Hematopoietic multipotent progenitor cell treated with erythropoietin and hydrocortisone succinate and interleukin-3 and kit ligand, for 17 days (in vitro differentiated cells): Measurements from ENCODE around the gene KIF1B.

ENCODE experiments used
- DNase-seq: peaks from one replicate; pipeline ENCODE4 v3.0.0-alpha.2; 2015; ENCODE audit warnings: low spot score

The KIF1B gene, protein sequence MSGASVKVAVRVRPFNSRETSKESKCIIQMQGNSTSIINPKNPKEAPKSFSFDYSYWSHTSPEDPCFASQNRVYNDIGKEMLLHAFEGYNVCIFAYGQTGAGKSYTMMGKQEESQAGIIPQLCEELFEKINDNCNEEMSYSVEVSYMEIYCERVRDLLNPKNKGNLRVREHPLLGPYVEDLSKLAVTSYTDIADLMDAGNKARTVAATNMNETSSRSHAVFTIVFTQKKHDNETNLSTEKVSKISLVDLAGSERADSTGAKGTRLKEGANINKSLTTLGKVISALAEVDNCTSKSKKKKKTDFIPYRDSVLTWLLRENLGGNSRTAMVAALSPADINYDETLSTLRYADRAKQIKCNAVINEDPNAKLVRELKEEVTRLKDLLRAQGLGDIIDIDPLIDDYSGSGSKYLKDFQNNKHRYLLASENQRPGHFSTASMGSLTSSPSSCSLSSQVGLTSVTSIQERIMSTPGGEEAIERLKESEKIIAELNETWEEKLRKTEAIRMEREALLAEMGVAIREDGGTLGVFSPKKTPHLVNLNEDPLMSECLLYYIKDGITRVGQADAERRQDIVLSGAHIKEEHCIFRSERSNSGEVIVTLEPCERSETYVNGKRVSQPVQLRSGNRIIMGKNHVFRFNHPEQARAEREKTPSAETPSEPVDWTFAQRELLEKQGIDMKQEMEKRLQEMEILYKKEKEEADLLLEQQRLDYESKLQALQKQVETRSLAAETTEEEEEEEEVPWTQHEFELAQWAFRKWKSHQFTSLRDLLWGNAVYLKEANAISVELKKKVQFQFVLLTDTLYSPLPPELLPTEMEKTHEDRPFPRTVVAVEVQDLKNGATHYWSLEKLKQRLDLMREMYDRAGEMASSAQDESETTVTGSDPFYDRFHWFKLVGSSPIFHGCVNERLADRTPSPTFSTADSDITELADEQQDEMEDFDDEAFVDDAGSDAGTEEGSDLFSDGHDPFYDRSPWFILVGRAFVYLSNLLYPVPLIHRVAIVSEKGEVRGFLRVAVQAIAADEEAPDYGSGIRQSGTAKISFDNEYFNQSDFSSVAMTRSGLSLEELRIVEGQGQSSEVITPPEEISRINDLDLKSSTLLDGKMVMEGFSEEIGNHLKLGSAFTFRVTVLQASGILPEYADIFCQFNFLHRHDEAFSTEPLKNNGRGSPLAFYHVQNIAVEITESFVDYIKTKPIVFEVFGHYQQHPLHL (N-terminal part only)

DNA sequence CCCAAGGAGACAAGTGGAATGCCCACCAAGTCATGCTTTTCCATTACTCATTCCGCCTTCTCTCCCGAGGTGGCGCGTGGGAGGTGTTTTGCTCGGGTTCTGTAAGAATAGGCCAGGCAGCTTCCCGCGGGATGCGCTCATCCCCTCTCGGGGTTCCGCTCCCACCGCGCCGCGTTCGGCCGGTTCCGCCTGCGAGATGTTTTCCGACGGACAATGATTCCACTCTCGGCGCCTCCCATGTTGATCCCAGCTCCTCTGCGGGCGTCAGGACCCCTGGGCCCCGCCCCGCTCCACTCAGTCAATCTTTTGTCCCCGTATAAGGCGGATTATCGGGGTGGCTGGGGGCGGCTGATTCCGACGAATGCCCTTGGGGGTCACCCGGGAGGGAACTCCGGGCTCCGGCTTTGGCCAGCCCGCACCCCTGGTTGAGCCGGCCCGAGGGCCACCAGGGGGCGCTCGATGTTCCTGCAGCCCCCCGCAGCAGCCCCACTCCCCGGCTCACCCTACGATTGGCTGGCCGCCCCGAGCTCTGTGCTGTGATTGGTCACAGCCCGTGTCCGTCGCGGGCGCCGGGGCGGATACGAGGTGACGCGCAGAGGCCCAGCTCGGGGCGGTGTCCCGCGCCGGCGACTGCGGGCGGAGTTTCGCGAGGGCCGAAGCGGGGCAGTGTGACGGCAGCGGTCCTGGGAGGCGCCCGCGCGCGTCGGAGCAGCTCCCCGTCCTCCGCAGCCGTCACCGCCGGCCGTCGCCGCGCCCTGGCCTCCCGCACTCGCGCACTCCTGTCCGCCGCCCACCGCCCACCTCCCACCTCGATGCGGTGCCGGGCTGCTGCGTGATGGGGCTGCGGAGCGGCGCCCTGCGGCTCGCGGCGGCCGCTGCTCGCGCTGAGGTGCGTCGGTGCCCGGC, at the start of gene KIF1B:
TSS of gene KIF1B (plus strand) at position 666 of the 906 bp plus-strand sequence. CDS start 21,759 bp downstream, outside the sequence.
- DNase-seq = peak; percentile 97

DNA sequence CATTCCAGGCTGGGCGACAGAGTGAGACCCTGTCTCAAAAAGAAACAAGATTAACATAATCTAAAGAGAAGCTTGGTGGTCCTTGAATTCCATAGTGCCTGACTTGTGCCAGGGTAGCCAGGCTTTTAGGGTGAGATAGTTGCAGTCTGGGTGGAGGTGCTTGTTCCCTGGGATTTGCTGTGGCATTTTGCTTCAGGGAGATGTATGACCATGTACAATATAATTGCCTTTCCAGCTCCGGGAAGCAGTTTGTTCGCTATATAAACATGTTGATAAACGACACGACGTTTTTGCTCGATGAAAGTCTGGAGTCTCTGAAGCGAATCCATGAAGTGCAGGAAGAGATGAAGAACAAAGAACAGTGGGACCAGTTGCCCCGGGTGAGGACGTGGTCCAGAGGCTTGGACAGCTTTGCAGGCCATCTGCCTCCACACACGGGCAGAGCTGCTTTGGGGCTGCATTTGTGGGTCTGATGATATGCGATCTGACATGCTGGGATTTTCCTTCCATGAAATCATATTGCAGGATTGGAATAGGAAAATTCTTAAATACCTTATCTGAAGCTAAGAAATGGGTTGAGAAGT, 49.4 kb upstream of the KIF1B start:
- DNase-seq = no peak

DNA sequence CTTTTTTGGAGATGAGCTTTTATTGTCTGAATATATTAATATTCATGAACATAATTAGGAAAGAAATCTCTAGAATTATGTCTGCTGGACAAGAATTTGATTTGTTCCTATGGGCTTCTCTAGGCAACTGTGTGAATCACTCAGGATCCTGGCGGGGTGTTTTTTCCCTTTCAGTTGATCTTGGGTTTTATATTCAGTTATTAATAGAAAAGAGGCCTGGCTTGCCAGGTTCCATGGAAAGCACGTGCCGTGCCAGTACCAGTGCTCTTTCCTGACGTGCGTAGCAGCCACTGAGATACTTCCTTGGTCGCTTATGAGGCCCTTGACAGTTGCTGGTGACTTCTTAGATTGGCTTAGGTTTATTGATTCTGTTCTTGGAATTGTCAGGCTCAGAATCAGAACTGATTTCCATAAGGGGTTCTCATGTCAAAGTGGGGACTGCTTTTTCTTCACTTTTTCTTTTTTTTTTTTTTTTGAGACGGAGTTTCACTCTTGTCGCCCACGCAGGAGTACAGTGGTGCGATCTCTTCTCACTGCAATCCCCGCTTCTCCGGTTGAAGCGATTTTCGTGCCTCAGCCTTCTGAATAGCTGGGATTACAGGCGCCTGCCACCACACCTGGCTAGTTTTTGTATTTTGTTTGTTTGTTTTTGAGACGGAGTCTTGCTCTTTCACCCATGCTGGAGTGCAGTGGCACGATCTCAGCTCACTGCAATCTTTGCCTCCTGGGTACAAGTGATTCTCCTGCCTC, 48.7 kb upstream of the KIF1B start:
- no peak for DNase-seq

DNA sequence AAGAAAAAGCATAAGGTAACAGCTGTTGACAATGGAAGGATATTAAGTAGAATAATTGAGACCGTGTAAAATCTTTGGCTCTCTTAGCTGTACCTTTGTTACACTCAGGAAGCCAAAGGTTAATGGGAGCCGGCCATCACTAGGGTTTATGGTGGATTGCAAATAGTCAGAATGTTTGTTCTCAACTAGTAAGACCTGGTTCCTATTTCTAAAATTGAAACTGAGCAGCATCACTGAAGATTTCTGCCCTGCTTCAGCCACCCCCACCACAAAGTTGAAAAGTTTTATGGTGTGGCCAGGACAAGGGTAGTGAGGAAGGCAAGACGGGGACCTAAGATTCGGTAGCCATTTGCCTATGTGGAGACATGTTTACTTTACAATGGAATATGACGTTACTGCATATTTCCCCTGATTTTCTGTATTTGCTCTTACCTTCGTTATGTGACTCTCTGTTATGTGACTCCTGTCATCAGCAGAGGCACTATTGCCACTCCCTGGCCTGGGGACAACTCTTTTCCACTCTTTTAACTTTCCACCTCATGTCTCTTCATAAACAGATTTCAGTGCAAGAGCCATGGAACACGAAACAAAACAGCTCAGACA, 41.4 kb upstream of the KIF1B start:
- DNase-seq = no peak

DNA sequence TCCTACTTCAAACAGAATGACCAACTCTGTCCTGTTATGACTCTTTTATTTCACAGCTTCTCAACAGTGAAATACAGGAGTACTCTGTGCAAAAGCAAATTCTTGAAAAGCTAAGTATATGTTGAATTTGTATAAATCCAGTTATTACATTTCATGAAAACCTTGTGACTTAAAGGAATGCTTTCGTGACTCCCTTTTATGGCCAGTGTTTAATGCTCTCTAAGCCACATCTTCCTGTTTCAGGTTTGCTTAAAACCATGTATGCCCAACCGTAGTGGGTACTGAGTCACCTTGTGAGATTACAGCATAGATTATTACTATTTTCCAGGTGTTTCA, 40.2 kb upstream of the KIF1B start:
- no peak for DNase-seq

DNA sequence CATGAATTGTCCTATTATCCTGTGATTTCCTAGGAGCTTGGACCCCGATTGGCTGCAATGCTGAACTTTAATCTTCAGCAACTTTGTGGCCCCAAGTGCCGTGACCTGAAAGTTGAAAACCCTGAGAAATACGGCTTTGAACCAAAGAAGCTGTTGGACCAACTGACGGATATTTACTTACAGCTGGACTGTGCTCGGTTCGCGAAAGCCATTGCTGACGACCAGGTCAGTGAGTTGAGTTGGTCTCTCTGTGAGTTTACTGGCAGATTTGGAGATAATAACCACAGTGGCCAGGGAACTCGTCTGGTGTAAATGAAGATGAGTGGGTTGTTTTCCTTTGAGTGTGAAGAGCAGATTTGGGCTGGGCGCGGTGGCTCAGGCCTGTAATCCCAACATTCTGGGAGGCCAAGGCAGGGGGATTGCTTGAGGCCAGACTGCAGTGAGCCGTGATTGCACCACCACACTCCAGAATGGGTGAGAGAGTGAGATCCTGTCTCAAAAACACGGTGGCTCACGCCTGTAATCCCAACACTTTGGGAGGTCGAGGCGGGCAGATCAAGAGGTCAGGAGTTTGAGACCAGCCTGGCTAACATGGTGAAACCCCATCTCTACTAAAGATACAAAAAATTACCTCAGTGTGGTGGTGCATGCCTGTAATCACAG, 39.1 kb upstream of the KIF1B start:
- no peak for DNase-seq

DNA sequence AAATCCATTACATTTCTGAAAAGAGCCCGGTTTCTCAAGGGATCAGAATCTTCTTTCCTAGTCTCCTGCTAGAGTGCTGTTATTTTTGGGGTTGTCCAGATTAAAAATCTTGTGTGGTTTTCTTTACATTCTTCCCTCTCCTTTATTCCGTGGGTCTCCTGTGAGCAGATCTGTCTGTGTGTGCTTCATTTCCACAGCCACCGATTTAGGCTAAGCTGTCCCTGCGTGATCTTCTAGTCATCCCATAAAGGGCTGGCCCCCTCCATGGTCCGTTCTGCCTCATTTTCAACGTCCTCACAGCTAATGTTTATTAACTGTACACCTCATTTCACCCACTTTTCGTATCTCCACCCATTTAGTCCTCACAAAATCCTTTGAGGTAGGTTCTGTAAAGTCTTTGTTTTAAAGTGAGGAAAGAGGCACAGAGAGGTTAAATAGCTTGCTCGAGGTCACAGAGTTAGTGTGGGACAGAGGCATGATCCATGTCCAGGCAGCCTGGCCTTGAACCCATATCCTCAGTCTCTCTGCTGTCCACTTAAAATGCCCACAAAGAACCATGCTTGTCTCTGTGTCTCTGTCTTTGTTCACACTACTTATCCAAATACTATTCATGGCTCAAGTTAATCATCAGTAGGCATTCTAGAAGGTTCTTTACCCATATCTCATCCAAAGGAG, 38.2 kb upstream of the KIF1B start:
- DNase-seq = no peak

DNA sequence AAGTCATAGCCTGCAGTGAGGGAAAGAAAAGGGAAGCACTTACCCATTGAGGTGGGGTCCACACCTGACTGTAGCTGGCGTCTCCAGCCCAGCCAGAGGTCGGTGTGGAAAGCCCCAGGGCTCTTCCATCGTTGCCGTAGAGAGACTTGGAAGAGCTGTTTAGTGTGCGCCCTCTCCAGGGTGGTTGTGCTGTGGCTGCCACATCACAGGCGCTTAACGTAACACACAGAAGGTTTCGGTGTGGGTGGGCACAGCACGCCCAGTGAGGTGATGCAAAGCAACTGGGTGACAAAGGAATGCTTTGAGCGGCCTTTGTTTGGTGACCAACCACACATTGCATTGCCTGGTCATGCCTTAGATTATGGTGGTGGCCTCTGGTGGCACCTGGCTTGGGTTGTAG, 36.8 kb upstream of the KIF1B start:
- no peak for DNase-seq

DNA sequence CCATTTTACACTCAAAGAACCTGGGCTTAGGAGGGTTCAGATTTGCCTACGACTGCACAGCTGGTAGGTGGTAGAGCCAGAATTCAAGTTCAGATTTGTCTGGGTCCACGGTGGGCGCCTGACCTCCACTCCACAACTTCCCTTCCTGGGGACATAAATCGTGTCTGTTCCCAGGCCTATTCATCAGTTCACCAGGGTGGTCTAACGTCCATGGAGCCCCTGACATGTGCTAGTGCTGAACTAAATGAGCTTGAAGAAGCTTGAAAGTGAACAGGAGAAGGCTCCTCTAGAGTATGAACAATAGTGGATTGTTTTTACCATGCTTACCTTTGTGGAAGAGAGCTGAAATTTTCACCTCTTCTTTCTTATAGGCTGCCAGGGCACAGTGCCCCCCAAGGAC, 32.5 kb upstream of the KIF1B start:
- no peak for DNase-seq

DNA sequence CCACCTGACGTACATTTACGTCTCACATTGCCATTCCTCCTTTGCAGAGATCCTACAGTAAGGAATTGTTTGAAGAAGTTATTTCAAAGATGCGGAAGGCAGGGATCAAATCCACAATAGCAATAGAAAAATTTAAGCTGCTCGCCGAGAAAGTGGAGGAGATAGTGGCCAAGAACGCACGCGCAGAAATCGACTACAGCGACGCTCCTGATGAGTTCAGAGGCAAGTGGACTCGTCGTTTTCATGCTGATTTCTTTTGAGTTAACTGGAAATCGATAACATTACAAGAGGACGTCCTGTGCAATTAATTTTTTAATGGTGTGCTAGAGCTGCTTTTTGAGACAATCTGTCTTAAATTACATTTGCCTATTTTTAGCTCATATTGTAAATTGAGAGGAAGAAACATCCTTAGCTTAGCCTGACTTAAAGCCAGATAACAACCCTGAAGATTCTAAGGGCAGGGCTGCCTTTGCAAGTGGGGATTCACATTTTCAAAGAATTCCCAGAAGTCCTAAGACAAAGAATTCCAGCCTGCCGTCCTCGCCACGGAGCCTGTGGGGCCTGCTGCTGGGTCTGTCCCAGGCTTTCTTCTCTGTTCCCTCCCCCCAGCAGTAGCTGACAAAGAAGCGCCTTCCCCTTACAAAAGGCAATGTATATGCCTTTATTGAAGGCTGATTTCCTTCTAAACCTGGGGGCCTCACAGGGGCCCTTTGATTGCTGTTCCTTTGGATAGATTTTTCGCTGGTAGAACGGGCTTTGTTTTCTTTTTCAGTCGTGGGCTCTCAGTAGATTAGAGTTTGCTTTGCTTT, 31.6 kb upstream of the KIF1B start:
- DNase-seq = no peak

DNA sequence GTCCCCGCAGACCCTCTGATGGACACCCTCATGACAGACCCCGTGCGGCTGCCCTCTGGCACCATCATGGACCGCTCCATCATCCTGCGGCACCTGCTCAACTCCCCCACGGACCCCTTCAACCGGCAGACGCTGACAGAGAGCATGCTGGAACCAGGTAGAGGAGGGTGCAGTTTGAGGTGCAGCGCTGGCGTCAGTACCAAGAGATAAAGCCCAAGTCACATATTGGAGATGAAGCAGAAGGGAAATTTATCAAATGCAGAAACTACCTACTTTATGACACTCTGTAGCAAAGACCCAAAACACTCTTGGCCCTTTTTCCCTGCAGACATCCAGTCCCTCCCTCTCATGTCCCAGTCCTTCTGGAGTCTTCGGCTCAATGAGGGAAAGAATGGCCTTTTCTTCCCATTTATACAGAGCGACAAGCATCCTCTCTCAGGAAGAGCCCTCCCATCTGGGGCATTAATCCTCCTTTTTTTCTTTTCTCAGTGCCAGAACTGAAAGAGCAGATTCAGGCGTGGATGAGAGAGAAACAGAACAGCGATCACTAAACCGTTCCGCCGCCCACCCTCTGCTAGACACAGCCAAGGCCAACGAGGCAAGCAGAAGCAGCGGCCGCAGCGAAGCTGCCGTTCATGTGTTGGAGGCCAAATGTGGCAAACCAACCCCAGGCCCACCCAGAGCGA, 30.8 kb upstream of the KIF1B start:
- DNase-seq = no peak

DNA sequence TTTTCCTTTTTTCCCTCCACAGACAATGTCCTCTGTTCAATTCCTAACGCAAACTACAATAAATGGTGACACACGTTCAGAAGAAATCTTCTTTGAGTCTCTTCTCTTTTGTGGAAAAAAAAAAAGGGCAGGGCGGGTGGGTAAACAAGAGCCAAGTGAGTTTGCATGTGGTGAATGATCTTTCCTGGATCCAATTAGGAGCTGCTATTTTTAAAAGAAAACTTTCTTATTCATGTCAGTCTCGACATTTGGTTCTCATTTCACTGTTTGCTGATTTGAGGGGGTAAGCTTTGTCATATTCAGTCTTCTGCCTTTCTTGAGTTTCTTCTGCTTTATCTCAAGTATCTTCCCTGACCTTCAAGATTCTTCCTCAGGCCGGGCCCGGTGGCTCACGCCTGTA, 29.2 kb upstream of the KIF1B start:
- no peak for DNase-seq

DNA sequence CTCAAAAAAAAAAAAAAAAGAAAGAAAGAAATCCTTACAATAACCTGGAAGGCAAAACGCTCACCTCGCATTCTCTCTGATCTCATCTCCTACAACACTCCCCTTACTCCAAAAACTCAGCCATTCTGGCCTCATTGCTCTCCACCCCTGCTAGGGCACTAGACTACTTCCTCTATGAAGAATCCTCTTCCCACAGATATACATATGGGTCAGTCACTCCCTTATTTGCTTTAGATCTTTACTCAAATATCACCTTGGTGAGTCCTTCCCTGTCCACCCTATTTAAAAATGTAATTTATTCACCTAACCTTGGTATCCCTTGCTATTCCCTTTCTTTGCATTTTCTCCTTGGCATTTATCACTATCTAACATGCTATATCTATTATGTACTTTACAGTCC, 24.6 kb upstream of the KIF1B start:
- DNase-seq = no peak

DNA sequence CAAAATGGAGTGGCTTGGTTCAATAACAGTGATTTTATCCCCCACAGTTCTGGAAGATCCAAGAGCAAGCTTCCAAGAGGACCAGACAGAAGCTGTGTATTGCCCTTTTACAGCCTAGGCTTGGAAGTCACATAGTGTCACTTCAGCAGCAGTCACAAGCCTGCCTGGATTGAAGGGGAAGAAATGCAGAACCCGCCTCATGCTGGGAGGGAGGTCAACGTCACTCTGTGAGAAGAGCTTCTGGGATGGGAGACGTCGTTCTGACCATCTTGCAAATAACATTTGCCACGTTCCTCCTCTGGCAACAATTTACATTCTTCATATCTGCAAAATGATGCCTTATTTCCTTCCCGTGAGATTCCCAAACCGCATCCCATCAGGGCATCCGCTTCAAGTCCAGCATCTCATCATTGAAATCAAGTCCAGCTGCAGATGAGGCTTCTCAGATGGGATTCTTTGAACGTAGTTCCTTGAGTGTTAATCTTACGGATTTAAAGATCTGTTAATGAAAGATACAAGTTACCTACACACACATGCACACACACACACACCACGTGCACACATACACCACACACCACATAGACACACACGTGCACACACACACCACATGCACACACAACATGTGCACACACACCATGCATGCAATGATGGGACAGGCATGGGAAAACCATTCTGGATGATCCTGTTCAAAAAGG, 23.9 kb upstream of the KIF1B start:
- DNase-seq = no peak

DNA sequence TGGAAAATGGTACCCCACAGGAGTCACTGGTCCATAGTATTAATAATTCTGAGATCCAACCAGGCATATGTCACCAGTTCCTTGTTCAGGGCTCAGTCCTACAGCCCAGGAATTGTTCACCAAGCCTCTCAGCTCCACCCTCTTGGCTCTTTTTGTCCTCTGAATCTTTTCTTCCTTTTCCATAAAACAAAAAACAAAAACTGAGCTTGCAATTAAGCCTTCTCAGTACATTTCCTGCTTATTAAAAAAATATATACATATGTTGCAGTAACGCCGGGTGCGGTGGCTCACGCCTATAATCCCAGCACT, 23.4 kb upstream of the KIF1B start:
- DNase-seq = no peak

DNA sequence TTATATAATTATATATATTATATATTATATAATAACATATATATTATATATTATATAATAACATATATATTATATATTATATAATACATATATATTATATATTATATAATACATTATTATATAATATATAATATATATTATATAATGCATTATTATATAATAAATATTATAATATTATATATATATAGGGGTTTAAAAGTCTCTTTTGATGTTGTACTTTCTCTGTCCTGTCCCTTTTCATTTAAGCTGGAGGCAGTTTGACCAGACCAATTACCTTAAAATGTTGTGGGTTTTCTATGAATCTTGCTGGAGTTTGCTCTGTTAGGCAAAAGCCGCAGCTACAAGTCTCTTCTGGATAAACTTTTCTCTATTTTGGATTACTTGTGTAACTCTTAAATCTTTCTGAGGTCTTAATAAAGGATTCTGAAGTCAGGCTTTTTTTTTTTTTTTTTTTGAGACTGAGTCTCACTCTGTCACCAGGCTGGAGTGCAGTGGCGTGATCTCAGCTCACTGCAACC, 22.2 kb upstream of the KIF1B start:
- no peak for DNase-seq

DNA sequence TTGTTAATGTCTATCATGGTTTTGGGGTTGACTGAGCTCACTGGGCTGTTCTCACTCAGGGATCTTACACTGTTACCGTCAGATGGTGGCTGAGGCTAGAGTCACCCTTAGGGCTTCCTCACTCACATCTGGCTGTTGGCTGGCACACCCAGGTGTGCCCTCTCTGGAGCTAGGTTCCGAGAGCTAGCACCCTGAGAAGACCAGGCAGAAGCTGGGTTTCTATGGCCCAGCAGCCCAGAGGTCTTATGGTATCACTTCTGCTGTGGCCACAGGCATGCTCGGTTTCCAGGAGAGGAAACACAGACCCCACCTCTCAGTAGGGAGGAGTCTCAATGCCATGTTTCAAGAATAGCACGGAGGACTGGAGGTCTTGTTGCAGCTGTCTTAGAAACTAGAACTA, 20.7 kb upstream of the KIF1B start:
- DNase-seq = no peak
